GM19099 (cell line): ENCODE data around the gene HASPIN.

Experiments used
- POLR2A ChIP-seq: IDR thresholded peaks from 3 replicates; pipeline ENCODE4 v1.6.1; 2011; ENCODE audit warnings: low read depth; ENCODE audit not compliant: insufficient read length; ENCODE audit errors: extremely low read depth

HASPIN gene

DNA sequence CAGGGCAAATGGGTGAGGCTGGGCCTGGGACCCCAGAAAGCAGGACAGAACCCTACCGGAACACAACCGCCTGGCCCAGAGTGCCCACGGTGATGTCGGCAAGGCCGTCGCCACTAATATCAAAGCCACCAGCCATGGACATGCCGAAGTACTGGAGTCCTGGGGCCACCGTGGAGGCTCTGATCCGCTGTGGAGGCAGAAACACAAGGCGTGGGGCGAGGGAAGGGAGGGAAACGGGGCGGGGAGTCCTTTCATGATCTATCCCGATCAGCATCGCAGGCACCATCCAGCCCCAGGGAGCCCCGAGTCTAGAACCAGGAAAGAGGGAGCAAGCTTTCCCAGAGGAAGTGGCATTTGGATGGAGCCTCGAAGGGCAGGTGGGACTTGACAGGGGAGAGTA is 26.6 kb downstream of the HASPIN start:
- TF ChIP-seq POLR2A = no peak

DNA sequence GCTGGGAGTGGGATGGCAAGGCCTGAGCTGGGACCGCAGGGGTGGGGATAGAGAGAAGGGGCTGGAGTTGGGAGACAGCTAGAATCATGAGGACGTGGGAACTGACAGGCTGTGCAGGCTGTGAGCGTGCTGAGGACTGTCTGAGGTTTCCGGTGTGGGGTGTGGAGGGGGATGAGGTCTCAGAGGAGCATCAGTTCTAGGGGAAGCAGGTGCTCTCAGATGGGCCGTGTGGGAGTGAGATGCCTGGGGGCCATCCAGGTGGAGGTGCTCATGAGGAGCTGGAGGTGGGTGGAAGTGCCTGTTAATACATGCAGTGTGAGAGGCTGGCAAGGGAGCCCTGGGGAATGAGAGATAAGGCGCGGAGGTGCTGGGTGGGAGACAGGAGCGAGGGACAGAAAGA is 27.2 kb downstream of the HASPIN start:
- no peak for TF ChIP-seq POLR2A

DNA sequence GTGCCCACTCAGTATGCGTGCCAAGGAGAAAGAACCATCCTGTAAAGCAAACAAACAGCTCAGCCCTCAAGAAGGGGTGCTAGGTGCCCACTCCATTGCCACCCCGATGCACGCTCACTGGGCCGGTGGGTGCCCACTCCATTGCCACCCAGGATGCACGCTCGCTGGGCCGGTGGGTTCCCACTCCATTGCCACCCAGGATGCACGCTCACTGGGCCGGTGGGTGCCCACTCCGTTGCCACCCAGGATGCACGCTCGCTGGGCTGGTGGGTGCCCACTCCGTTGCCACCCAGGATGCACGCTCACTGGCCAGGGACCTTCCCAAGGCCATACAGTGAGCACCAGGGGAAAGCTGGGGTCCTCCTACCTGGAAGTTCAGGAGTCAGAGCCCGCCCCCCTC is 28.1 kb downstream of the HASPIN start:
- TF ChIP-seq POLR2A = no peak

DNA sequence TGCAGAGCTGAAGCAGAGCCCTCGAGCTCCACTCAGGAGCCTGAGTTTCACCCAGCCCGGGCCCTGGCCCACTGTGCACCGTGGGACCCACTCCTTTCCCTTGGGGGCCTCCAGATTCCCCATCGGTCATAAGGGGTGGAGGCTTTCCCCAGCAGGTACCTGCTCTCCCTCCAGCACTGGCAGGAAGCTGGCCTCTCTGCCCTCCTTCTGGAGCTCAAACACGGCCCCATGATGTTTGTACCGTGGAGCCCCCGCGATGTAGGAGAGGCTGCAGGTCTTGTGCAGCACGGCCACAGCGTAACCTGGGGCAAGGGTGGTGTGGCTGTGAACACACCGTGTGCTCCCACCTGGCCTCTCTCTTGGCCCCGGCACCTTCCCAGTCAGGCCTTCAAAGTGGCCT is 29.9 kb downstream of the HASPIN start:
- TF ChIP-seq POLR2A = no peak

DNA sequence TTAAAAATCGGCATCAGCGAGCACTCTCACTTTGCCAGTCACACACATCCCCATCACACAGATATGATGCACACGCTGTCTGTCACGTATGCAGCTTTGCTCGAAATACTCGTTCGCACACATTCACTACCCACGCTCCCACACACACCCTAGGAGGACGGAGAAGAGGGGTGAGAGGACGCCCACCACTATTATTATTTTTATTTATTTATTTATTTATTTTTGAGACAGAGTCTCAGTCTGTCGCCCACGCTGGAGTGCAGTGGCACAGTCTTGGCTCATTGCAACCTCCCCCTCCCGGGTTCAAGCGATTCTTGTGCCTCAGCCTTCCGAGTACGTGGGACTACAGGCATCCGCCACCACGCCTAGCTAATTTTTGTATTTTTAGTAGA is 30.4 kb downstream of the HASPIN start:
- TF ChIP-seq POLR2A = no peak

DNA sequence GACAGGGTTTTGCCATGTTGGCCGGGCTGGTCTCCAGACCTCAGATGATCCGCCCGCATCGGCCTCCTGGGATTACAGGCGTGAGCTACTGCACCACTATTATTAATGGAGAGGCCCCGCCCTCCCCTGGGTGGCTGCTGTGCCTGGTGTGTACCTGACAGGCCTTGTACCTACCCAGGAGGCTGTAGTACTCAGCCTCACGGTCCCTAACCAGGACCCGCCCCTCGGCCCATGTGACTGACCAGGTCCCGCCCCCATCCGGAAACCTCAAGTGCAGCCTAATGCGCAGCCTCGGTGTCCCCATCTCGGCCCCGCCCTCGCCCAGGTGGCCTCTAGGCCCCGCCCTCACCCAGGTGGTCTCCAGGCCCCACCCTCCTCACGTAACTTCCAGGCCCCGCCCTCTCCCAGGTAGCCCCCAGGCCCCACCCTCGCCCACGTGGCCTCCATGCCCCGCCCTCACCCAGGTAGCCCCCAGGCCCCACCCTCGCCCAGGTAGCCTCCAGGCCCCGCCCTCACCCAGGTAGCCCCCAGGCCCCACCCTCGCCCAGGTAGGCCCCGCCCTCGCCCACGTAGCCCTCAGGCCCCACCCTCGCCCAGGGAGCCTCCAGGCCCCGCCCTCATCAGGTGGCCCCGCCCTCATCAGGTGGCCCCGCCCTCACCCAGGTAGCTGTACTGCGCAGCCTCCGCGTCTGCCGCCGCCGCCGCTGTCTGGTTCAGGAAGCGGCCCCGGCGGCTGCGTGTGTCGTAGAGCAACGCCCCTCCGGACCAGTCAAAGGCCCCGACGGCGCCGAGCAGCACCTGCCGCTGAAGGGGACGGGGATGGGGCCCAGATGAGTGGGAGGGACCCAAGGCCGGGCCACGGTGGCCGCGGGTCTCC is 31.0 kb downstream of the HASPIN start:
- TF ChIP-seq POLR2A = no peak

DNA sequence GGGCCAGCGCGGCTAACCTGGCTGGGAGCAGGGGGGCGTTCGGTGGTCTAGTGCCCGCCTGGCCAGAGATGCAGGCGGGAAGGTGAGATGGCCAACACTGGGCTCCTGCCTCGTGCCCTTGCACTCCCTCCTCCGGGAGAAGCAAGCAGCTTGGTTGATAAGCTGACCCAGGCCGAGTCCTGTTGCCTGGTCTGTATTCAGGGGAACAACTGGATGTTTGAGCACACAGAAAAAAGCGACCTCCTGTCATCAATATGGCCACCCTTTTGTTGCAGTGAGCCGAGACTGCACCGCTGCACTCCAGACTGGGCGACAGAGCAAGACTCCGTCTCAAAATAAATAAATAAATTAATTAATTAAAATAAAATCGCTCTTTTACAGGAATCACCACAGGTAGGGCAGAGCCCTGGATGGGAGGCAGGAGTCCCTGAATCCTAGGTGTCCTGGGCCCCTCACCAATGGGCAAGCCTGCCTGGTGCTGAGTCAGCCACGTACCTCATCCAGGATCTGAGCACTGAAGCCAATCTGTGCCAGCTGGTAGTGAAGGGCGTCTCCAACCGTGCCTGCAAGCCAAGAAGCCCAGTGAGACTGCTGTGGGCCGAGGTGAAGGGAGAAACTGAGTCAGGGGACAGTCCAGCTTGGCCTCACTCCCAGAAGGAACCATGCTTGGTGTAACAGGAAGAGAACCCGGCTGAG is 31.8 kb downstream of the HASPIN start:
- TF ChIP-seq POLR2A = no peak

DNA sequence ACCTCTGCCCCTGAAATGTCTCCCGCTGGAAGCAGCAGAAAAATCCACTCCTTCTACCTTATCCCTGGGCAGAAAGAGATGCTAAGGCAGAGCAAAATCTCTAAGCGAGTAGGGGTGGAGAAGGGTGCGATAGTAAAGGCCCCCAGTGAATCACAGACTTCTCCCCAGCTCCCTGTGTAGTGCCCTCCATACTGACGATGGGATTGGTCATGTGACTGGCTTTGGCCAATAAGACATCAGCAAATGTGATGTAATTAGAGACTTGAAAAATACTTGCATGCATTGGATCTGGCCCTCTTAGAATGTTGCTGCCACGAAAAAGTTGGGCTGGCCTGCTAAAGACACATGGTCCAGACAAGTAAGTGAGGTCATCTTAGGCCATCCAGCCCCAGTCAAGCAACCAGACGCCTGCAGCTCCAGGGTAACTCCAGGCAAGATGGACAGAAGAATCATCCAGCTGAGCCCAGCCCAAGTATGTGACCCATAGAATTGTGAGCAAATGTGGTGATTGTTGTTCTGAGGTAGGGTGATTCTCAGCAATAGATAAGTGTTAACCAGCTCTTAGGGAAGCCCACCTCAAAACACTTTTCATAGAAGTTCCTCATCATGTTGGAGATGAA is 36.0 kb downstream of the HASPIN start:
- TF ChIP-seq POLR2A = no peak

DNA sequence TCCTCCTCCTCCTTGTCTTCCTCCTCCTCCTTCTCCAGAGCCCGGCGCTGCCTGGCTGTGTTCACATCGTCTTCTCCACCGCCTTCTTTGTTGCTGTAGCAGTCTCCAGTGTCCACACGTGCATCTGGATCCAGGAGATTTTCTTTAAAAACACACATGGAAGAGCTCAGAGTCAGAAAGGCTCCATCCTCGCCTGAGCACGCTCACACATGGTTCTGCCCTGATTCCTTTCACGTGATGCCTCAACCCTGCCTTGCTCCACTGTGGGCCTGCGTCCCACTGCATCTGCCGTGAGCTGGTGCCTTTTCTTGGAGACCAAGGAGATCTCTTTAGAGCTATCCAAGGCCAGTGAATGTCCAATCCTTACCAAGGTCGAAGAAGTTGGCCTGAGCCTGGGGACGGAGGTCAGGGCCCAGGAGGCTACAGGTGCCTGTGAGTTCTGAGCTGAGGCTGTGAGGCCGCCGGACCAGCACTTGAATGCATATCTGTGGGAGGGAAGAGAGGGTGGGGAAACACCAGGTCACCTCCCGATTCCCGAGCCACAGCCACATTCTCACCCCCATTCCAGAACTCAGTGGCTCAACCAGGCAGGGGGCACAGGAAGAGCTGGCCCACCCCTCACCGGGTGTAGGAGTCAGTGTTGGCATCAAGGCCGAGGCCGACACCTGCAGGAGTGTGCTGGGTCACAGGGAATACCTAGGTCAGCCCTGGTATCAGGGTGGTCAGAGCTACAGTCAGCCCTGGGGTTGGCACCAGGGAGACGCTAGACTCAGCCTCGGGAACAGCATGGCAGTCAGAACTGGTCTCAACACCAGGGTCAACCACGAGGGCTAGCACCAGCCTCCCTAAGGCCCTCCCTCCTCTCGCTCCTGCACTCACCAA is 37.6 kb downstream of the HASPIN start:
- TF ChIP-seq POLR2A = no peak

DNA sequence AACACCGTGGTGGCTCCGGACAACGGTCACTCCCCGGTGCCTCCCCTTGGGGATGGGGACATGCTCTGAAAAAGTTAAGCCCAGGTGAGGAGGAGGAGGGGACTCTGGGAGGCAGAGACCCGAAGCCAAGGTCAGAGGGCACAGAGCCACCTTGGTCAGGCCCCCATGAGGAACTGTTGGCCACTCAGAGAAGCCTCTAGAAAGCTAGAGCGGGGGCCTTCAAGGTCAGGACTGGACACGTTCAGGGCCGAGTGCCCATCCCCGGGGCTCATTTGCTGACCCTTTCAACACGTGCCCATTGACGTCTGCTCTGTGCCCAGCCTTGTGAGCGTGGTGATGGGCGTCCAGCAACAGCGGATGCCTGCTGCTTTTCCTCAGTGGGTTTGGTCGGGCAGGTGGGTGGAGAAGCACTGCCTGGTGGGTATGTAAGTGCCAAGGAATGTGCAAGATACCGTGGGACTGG is 38.2 kb downstream of the HASPIN start:
- no peak for TF ChIP-seq POLR2A

DNA sequence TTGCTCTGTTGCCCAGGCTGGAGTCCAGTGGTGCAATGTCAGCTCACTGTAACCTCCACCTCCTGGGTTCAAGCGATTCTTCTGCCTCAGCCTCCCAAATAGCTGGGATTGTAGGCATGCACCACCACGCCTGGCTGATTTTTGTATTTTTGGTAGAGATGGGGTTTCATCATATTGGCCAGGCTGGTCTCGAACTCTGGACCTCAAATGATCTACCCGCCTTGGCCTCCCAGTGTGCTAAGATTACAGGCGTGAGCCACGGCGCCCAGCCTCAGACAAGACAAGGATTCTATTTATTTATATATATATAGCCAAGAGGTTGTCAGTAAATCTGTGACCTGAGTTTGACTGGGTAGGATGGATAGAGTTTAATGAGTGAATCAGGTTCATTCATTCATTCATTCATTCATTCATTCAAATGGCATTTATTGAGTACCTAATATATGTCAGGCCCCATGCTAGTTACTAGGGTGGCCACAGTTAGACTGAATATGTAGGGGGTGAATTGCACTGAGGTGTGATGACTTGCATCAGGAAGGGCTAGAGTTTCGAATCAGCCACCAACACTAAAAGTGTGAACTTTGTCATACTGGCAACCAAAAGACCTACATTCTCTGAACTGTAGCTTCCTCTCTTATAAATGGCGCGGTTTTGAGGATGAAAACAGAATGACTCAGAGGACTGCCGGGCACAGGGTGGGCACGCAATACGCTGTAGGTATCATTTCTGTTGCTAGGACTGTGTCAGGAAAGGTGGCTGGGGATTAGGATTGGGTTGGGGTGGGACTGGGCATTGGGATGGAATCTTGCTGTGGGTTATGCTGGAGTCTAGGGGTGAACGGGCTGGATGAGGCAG is 39.4 kb downstream of the HASPIN start:
- TF ChIP-seq POLR2A = no peak

DNA sequence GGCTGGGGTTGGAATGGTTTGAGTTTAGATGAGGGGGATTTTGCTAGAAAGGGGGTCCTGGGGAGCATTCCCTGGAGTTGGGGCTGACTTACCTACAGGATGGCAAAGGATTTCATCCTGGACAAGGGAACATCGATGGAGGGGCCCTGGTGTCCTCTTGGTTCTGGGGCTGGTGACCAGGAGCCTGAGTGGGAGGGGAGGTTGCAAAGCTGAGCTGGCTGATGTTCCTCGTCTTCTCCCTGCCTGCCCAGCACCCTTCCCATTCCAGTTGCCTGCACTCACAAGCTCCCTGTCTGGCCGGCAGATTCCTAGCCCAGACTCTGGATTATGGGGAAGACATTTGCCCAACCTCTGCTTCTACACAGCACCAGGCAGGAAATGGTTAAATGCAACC is 40.1 kb downstream of the HASPIN start:
- no peak for TF ChIP-seq POLR2A

DNA sequence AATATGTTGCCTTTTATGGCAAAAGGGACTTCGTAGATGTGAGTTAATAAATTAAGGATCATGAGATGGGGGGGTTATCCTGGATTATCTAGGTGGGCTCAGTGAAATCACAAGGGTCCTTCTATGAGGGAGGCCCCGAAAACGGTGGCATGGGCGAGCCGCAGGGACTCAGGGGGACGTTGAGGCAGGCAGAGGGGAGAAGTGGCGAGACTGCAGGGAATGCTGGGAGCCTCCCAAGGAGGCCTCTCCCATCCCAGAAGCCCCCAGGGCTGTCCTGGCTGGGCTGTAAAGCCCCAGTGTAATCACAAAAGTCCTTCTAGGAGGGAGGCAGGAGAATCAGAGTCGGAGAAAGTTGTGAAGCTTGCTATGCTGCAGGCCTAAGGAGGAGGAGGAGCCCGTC is 42.3 kb downstream of the HASPIN start:
- no peak for TF ChIP-seq POLR2A

DNA sequence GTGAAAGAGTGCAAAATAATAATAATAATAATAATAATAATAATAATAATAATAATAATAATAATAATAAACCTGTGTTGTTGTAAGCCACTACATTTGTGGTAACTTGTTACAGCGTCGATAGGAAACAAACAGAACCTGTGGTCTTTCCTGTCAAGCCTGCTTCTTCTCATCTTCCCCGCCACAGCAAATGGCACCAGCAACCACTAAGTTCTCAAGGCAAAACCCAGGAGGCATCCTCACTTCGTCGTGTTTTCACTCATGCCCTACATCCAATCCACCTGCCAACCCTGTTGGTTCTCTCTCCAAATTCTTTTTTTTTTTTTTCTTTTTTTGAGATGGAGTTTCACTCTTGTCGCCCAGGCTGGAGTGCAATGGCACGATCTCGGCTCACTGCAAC is 43.1 kb downstream of the HASPIN start:
- no peak for TF ChIP-seq POLR2A

DNA sequence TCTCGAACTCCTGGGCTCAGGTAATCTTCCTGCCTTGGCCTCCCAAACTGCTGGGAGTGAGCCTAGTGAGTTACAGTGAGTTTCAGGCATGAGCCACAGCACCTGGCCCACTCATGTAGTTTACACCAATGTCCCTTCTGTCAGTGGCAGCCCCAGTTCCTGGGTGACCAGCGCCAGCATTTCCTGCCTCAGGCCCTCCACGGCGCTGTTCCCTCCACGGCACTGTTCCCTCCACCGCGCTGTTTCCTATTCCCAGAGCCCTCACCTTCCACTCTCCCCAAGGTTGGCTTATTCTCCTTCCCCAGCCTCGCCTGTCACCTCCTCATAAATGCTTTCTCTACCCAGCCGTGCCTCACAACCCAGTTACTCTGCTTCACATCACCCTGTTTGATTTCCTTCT is 44.6 kb downstream of the HASPIN start:
- TF ChIP-seq POLR2A = no peak

DNA sequence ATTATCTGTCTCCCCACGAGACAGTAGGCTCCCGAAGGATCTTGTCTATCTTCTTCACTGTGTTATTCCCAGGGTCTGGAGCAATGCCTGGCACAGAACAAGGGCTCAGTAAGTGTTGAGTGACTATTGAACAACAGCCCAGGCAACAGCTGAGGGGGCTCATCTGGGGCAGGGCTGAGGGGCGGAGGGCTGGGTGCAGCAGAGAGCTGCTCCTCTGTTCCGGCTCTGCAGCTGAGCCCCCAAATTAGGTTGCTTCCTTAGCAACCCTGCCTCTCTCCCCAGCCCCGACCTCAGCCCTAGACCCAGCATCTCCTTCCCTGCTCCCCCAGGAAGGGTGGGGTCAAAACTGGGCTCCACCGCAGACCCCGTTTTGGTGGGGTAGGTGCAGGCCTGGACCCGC is 45.1 kb downstream of the HASPIN start:
- TF ChIP-seq POLR2A = no peak
